HUDEP-2 (cell line): ENCODE measurements around the gene TOR4A.

Experiments
- DNase-seq, 76 experiments: peaks; one replicate each; lab custom pipeline; 2025; ENCODE audit not compliant: unreplicated experiment in 76 of 76; lab: John Stamatoyannopoulos, UW

Gene TOR4A

DNA sequence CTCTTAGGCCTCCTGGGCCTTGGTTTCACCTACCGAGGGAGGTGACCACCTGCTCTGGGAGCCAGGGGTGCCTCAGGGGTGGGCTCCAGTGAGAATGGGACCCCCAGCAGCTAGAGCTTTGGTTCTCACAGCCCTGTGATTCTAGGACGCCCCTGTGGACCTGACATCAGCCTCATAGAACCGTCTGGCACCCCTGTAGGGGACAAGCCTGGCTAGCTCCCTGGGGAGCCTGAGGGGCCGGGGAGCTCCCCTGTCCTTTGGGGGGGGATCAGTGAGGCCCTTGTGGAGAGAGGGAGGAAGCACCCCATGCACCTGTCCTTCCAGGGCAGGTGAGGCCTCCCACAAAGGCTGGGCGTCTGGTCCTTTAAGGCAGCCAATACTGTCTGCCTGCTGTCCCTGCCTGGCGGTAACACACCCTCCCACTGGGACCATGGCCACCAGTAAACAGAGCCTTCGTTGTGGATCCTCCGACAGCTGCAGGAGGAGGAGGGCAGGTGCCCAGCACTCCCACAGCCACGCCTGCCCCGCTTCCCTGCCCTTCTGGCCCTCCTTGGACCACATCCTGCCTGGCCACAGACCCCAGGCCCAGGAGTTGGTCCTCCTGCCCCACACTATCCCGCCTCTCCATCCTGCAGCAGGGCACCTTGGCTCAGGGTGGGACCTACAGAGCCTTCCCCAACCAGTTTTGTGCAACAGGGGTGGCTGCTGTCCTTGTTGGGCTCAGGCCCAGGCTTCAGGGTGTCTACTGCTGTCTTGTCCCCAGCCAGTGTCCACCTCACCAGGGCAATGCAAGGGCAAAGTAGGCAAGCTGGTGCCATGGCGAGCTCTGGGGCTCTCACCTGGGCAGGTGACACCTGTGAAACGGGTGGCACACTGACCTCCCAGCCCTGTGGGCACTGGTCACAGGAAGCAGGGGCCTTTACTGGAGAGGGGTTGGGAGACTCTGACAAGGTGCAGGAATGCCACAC is 39.5 kb upstream of the TOR4A start:
- peak in 12 of 76 experiments; percentile 16 to 51 (median 26) for DNase-seq

DNA sequence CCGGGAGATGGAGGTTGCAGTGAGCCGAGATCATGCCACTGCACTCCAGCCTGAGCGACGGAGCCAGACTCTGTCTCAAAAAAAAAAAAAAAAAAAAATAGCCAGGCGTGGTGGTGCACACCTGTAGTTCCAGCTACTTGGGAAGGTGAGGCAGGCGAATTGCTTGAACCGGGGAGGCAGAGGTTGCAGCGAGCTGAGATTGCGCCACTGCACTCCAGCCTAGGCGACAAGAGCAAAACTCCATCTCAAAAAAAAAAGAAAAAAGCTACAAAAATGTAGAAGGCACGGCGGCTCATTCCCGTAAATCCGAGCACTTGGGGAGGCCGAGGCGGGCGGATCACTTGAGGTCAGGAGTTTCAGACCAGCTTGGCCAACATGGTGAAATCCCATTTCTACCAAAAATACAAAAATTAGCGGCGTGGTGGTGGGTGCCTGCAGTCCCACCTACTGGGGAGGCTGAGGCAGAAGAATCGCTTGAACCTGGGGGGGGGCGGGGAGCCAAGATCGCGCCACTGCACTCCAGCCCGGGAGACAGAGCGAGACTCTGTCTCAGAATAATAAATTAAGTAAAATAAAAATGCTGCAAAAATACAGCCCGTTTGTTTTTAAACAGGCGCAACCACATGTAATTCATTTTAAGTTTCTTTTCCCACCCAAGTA is 37.9 kb upstream of the TOR4A start:
- DNase-seq, result peak in 3 of 76 experiments; percentile 19 to 41 (median 23)

DNA sequence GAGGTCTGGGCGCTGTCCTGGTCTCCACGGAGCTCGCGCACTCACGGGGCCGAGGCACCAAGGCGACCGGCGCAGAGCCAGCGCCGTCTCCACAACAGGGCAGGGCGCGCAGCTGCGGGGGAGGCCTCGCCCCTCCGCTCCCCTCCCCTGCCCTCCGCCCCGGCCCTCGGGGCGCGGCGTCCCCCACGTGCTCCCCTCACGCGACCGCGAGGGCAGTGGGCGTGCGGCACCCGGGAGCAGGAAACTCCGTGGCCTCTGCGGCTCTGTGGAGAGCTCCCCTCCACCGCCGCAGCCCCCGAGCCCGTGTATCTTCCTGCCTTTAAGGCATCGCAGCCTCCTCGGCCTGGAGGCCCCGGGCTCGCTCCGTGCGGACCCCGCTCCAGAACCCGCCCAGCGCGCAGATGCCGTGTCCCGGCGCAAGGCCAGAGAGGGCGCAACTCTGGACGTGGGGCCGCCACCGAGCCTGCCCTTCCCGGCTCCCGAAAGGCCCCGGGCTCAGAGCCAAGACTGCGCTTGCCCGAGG is 37.1 kb upstream of the TOR4A start:
- peak in 70 of 76 experiments; percentile 30 to 87 (median 72) for DNase-seq

DNA sequence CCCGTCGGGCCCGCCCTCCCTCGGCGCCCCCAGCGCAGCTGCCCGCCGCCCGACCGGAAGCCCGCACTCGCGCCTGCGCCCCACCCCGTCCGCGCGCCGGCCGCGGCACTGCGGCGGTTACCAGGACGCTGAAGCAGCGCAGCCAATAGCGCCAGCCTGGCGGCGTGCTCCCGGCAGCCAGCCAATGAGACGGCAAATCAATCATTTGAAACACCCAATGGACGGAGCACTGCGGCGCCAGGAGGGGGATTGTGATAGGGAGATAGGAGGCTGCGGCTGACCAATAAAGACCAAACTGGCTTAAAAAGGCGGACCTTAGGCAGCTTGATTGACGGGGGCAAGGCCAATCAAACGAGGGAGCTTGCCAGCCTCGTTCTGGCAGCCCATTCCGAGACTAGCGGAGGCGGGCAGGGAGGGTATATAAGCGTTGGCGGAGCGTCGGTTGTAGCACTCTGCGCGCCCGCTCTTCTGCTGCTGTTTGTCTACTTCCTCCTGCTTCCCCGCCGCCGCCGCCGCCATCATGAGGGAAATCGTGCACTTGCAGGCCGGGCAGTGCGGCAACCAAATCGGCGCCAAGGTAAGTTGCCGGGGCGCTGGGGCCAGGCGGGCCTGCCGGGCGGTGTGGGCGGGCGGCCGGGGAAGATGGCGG is 36.6 kb upstream of the TOR4A start, which contains the start of gene TUBB4B:
TUBB4B (plus strand) TSS at position 447 of the 649 bp plus-strand sequence; CDS start at position 521, 74 bp downstream.
- peak in 75 of 76 experiments; percentile 76 to 100 (median 99) for DNase-seq

DNA sequence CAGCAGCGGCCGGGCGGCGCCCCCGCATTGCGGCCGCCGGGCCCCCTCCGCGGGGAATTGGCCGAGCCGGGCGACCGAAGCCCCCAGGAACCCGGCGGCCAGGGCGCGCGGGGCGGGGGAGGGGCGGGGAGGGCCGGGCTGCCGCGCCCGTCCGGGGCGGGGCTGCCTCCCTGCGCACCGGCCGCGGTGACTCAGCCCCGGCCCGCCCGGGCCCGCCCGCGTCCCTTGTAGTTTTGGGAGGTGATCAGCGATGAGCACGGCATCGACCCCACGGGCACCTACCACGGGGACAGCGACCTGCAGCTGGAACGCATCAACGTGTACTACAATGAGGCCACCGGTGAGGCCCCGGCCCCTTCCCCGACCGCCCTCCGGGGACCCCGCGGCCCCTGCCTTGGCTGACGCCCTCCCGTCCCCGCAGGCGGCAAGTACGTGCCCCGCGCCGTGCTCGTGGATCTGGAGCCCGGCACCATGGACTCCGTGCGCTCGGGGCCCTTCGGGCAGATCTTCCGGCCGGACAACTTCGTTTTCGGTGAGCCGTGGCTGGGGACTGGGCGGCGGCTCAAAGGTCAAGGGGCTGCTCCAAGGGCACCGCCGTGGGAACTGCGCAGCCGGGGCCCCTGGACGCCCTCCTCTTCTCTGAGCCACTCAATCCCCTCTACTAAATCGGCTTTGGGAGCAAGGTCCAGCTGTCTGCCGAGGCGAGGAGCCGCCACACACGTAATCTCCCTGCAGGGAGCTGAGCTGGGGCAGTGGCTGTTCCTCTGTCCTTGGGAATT is 35.8 kb upstream of the TOR4A start:
- peak in 53 of 76 experiments; percentile 15 to 77 (median 58) for DNase-seq

DNA sequence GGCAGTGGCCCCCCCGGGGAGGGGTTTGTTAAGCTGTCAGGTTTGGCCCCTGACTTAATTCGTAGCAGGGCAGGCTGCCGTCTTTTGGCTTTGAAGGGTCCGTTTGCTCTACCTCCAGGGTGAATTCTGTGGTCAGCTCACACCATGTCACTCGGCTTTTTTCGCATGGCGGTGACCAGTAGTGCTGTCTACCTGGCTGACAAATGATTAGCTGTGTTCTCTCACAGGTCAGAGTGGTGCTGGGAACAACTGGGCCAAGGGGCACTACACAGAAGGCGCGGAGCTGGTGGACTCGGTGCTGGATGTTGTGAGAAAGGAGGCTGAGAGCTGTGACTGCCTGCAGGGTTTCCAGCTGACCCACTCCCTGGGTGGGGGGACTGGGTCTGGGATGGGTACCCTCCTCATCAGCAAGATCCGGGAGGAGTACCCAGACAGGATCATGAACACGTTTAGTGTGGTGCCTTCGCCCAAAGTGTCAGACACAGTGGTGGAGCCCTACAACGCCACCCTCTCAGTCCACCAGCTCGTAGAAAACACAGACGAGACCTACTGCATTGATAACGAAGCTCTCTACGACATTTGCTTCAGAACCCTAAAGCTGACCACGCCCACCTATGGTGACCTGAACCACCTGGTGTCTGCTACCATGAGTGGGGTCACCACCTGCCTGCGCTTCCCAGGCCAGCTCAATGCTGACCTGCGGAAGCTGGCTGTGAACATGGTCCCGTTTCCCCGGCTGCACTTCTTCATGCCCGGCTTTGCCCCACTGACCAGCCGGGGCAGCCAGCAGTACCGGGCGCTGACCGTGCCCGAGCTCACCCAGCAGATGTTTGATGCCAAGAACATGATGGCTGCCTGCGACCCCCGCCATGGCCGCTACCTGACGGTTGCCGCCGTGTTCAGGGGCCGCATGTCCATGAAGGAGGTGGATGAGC is 35.0 kb upstream of the TOR4A start:
- DNase-seq, result peak in 3 of 76 experiments; percentile 12 to 31 (median 24)

DNA sequence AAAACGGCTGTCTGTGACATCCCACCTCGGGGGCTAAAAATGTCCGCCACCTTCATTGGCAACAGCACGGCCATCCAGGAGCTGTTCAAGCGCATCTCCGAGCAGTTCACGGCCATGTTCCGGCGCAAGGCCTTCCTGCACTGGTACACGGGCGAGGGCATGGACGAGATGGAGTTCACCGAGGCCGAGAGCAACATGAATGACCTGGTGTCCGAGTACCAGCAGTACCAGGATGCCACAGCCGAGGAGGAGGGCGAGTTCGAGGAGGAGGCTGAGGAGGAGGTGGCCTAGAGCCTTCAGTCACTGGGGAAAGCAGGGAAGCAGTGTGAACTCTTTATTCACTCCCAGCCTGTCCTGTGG is 34.3 kb upstream of the TOR4A start:
- DNase-seq, result peak in 1 of 76 experiments; percentile 18

DNA sequence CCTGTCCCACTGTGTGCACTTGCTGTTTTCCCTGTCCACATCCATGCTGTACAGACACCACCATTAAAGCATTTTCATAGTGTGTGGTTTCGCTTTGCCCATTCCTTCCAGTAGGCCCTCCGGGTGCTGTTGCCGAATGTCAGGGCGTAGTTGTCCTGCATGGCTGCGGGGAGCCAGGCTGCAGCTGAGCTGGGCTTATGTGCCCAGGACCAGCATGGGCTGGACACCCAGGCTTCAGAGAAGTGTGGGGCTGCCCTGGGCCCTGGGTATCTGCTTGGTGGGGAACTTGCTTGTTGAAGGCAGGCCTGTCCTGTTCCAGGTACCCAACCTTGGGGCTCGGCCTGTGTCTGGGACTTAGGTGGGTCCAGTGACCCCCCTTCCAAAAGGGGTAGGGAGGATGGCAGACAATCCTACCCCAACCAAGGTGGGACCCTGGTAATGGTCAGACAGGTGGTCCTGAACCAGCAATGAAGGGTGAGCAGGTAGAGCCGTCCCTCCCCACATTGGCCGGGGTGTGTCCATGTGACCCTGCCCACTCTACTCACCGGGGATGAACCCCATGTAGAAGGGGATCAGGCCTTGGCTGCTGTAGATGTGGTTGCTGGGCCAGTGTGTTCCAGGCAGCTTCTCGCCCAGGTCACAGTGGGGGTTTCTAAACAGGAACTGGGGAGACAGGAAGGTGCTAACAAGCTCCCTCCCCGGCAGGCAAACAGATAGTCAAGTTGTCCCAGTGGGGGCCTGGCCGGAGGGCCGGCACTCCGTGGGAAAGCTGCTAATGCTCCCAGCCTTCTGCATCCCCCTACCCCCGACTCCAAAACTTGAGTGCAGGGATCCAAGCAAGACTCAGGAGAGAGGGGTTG is 33.7 kb upstream of the TOR4A start:
- peak in 24 of 76 experiments; percentile 8 to 62 (median 33) for DNase-seq

DNA sequence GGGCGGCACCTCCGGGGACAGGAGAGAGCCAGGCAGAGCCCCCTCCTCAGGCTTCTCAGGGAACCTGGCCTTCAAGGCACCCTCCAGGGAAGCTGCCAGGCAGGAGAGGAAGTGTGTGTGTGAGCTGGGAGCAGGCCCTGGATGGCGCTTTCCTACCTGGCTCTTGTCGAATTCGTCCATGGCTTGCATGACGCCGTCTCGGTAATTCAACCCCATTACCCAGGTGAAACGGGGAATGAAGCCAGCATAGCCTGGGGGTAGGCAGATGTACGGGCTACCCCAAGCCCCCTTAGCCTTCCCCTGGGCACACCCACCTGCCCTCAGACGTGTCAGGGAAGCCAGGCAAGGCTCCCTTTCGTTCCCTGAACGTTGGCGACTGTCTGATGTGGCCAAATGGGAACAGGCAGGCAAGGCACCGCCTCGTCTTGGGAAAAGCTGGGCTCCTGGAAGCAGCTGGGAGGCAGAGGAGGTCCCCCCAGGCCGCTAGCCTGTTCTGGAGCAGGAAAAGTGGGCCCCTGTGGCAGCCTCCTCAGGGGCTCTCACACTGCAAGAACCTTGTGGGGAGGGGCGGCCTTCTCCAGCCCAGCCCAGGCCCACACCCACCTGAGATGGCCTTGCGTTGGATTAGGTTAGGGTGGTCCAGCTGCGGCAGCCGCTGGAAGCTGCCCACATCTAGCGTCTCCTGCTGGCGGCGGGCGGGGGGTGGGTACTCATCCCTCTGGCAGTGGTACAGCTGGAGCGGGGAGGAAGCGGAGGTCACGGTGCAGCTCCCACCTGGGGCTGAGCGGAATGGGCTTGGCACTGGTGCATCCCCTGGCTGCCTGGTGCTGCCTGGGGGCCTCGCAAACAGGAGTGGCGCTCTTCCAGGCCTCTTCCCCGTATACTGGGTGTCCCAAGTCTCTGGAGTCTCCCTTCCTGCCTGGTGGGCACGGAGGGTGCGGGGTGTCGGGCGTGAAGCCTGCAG is 32.8 kb upstream of the TOR4A start:
- peak in 2 of 76 experiments; percentile 29 to 36 for DNase-seq

DNA sequence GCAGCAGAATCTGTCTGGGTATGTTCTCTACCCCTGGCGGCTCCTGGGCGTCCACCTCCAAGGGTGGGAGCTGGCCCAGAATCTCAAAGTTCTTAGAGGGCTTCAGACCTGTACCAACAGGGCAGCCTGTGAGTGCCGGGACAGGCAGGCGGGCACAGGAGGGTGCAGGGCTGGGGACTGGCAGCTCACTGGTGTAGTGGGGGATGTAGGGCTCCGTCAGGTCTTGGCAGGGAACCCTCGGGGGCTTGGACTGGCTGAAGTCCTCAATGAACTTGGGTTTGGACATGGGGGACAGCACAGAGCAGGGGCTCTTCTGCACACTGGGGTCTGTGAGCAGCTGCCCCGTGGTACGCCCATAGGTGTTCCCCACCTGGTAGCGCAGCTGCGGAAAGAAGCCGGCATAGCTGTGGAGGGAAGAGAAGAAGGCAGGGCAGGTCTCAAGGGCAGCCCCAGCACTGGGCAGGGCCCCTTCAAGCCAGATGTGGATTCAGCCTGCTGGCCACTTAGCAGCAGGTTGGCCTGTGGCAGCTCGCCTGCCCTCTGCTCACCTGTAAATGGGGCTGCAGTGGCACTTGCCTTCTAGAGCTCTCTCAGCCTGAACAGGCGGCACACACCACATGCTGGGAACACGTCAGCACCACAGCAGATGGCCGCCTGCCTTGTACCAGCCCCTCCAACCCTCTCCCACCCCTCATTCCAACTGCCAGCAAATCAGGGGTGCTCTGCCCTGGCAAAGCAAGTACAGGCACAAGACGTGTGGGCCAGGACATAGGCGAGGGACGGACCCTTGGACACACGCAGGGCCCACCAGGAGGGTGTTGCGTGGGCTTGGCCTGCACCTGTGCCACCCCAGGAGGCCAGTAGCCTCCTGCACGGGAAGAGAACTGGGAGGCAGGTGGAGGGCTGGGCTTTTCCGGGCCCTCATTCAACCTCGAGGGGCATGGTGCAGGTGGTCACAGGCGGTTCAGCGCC is 31.8 kb upstream of the TOR4A start:
- DNase-seq, result no peak

DNA sequence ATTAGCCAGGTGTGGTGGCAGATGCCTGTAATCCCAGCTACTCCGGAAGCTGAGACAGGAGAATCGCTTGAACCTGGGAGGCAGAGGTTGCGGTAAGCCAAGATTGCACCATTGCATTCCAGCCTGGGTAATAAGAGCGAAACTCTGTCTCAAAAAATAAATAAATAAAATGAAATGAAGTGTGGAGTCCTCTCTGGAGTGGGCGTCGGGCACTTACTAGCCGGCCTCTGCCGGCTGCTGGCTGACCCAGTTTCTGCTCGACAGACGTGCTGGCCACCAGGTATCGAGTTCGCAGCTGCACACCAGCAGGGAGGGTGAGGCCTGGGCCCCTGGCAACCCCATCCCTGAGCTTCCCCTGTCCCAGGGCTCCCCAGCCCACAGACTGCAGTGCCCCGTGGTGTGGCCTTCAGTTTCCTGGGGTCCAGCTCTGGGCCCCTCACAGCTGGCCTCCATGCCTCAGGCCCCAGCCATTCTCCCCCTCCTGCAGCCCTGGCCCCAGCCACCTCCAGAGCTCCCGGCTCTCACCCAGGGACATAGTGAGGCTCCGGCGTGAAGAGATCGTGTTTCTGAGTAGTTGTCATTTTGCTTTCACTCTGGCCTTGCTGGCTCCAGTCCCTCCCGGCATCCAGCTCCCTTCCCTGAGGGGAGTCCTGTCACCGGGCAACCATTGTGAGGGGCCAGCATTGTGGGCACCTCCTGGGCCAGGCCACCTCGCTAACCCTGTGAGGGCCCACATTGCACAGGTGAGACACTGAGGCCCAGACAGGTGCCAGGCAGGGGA is 30.2 kb upstream of the TOR4A start:
- no peak for DNase-seq

DNA sequence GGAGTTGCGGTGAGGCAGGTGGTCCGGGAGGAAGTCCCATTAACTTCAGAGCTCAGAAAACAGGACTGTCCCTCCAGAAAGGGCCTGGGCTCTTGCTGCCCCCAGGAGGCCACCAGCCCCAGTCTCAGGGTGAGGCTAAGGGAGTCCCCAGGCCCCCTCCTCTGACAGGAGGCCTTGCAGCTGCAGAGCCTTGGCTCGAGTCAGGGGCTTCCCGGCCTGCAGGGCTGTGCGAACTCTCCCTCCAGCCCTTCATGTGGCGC is 29.7 kb upstream of the TOR4A start:
- DNase-seq, result no peak

DNA sequence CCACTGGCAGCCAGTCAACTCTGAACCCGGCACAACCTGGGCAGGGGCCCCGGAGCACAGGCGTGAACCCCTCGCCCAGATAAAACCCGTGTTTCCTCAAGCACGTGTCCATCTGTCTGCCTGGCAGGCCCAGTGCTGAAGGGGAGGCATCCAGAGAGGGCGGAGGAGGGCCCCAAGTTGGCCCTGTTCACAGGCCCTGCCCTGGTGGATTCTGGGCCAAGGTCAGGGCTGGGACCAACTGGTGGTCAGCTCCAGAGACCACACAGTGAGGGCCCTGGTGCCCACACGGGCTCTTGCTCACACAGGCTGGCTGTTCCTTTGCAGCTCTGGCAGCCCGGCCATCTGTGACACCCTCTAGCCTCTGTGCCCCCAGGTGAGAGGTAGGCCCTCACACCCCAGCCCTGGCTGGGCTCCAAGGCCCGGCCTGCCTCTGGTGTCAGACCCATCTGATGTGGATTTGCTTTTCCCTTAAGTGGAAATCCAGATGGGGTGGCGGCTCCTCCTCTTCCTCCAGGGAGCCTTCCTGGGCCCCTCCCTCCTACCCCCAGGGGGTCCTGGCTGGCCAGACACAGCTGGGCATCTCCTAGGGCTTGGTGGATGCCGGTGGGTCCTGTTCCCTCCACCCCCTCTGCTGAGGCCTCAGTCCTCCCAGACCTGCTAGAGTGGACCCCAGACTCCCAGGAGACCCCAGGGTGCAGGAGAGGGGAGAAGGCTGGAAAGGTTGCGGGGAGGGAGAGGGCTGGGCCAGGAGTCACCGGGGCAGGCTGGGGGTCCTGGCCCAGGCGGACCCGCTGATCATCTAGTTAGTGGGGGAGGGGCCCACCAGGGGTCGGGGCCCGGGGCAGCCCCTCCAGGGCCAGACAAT is 27.0 kb upstream of the TOR4A start:
- peak in 71 of 76 experiments; percentile 12 to 86 (median 64) for DNase-seq

DNA sequence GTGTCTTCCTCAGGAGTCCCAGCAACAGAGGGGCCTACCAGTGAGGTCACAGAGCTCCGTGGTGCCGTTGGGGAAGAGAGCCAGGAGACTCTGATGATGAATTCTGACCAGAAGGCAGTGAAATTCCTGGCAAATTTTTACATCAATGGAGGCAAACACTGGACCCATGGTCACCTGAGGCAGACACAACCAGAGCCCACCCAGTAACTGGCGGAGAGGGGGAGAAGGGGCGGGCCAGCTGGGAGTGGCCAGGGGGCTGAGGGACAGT is 26.4 kb upstream of the TOR4A start, which contains the start of gene STPG3:
STPG3 (plus strand) TSS at position 93 of the 268 bp plus-strand sequence; CDS start at position 94, 1 bp downstream.
- no peak for DNase-seq
